Adipose tissue (tissue), 3 donors: ENCODE measurements around the gene PIAS1. TPM values are rescaled to one million over a fixed set of nuclear protein-coding genes. Genes with fewer than 3 reads are reported as not detected.
"Not testable (repeated sequence)": the region's sequence is repeated elsewhere in the genome, so short reads cannot be mapped to it uniquely, and the experiment has no call there.

ENCODE experiments used
- H3K27ac ChIP-seq: one replicate; pipeline ENCODE4 v1.5.1; 2013; ENCODE audit warnings: low read depth, low read length
- WGBS, 3 donors: extraction: QIAGEN DNeasy Blood & Tissue Kit; methylation state at CpG; one replicate each; pipeline ENCODE4 v1.1.7; 2013; 5-methylcytosine and 5-hydroxymethylcytosine counted together
- polyA plus RNA-seq, 3 donors: library from polyadenylated mRNA; stranded (reverse); fragments of 200-250 nt; gene quantifications; one replicate each; pipeline ENCODE4 v1.2.3, GENCODE V29; 2013
- donor health status: healthy with polysubstance abuse.
- donor health status: Bipolar disorder and iron deficiency.
- donor health status: healthy.

Gene PIAS1
- polyA plus RNA-seq, 3 donors = 4.6 to 10.8 (median 7.9) TPM

DNA sequence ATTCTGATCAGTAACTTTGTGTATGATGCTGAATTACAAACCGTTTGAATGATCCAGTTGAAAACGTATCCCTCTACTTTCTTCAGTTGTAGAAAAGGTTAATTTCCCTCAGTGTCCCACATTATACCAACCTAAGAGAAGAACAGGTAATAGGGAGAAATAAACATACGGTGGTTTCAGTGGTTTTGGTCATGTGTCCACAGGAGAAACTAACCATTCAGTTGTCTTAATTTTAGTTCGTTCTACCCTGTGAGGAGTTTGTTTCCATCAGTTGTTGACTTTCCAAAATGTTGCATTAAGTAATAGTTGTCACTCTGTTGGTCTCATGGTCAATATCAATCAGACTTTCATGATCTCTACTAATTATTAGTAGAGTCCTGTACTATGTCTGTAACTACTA lies 135.9 kb downstream of the PIAS1 start:
- no peak overlapping the region for H3K27ac ChIP-seq
- WGBS, 3 donors = 87 to 96% (median 91%) methylated on average over 4 of the region's 4 CpGs

DNA sequence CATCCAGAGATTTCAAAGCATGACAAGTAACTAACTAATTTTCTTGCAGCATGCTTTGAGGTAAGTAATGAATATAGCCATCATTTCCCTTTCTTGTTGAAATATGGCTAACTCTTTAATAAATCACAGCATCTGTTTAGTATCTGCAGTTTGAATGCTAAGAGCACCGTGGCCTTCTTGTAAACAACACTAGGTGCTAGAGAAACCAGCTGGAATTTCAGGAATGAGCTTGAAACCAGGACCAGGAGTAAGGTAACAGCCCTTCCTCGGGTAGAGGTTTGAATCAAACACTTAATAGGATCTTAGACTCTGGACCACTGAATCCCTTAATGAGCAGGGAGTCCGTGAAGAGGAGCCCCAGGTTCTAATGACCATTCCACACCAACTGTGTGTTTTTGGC lies 137.4 kb downstream of the PIAS1 start:
- no peak overlapping the region for H3K27ac ChIP-seq
- 66 to 77% (median 75%) methylated on average over 3 of the region's 3 CpGs for WGBS, 3 donors

DNA sequence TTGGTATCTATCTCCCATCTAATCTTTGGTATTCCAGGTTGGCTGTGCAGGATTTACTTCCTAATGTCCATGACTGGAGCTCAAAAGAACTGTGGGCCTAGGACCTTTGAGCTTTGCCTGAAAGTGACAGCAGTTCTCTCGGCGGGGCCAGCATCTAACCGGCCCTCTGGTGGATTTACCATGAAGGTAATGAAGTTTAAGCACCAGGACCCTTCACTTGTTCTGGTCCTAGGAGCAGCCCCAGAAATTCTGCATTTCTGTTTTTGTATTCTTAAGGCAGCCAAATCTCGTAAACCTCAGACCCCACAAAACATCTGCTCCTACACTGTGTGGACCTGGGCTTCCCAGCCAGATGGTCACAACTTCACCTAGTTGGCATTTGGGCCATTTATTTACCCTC lies 138.0 kb downstream of the PIAS1 start:
- WGBS, 3 donors = 83 to 90% (median 88%) methylated on average over 4 of the region's 4 CpGs
- no peak overlapping the region for H3K27ac ChIP-seq

DNA sequence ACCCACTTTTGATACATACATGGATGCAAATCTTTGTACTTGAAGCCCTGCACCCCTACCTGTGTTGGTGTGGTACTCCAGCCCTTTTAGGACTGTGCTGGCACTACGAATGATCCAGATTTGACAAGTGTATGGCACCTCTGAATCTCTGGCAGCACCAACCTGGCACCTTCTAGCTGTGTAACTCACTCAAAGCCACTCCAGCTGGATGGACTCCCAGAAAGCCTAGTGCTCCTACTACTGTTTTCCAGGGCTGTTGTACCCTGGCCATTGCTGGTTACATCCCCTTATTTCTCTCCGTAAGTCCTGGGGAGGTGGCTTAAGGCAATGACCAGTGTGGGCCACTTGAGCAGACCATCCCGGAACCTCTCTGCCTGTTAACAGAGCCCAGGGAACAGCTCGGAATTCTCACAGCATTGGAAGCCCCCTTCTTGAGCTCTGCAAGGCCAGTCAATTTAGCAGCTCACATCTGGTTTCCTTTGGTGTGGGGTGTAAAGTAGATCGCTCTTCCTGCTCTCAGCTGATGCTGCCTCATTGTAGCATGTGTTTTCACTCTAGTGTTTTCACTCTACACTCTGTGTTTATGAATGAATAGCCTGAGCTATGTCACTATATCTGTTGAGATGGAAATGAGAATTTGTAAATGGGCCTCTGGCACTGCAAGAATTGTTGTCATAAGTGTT lies 138.8 kb downstream of the PIAS1 start:
- WGBS, 3 donors = 92 to 93% (median 92%) methylated on average over 5 of the region's 5 CpGs
- no peak overlapping the region for H3K27ac ChIP-seq

DNA sequence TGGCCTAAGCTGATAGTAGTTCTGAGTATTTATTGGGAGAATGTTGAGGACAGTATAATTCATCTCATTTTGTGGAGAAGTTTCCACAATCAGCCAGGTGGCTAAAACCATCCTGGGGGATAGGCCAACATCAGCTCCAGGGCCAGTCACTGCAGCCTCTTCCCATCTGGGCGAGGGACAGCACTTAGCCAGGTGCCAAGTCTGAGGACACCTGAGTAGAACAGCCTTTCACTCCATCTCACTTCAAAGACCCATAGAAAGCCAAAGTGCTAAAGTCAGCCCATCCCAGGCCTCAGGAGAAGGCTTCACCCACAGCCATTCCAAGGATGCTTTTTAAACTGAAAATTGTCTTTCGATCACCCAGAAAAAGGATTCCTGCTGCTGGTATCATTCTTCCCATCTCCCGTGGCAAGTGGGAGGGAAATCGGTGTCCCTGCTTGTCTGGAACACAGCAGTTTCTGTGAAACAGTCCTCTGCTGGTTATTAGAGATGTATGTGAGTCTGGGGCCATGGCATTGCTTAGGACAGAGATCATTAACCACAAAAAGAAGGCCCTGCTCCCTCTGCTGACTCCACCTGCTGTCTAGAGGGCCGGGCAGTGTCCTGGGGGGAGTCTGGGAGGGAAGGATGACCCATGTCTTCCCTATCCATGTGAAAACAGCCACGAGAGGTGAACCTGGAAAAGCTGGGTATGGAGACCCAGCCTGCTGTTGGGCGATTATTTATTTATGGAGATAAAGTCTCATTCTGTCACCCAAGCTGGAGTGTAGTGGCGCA lies 141.4 kb downstream of the PIAS1 start:
- no peak overlapping the region for H3K27ac ChIP-seq

DNA sequence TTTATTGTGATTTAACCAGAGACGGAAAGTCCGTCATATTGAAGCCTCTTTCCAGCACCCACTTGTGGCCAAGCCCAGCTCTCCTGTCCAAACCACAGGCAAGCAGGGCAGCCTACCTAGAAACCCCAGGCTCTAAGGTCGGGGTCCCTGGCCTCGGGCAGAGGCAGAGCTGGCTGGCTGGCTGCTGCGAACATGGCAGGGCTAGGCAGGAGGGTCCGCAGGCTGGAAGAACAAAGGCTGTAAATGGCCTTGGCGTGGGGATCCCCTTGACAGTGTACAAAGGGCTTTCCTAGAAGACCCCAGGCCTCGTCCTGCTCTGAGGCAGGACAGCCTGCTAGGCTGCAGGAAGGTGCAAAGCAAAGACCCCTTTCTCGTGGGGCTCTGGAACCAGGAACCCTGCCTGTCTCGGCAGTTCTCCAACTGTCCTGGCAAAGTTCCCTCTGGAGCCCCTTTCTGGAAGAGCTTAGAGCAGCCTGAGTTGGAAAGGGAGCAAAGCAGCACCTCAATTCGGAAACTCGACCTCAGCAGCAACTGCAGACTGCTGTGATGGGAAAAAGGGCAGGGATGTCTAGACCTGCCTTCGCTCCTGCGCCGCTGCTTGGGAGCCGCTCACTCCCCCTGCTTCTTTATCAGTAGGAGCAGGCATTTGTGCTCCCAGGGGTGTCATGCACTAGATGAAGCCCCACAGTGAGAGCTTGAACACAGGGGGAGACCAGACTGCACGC lies 142.5 kb downstream of the PIAS1 start:
- 85 to 90% (median 87%) methylated on average over 17 of the region's 17 CpGs for WGBS, 3 donors
- no peak overlapping the region for H3K27ac ChIP-seq

More for the DNA sequence above, 141.4 kb downstream of the PIAS1 start:
- 90 to 93% (median 93%) methylated on average over 8 of the region's 8 CpGs for WGBS, 3 donors

DNA sequence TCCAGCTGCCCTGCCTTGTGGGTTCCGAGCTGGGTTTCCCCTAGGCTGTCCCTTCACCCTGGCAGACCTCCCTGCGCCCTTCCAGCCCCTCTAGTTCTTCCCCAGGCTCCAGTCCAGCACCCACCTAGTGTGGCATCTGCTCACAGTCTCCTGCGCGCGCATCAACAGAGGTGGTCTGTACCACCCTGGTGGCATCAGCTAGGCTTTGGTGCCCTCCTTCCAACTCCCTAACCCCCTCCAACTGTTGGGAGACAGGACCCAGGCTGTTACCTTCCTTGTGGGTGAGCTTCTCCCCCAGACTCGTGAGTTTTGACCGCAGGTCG lies 143.0 kb downstream of the PIAS1 start:
- no peak overlapping the region for H3K27ac ChIP-seq
- WGBS, 3 donors = 92 to 98% (median 95%) methylated on average over 8 of the region's 8 CpGs

DNA sequence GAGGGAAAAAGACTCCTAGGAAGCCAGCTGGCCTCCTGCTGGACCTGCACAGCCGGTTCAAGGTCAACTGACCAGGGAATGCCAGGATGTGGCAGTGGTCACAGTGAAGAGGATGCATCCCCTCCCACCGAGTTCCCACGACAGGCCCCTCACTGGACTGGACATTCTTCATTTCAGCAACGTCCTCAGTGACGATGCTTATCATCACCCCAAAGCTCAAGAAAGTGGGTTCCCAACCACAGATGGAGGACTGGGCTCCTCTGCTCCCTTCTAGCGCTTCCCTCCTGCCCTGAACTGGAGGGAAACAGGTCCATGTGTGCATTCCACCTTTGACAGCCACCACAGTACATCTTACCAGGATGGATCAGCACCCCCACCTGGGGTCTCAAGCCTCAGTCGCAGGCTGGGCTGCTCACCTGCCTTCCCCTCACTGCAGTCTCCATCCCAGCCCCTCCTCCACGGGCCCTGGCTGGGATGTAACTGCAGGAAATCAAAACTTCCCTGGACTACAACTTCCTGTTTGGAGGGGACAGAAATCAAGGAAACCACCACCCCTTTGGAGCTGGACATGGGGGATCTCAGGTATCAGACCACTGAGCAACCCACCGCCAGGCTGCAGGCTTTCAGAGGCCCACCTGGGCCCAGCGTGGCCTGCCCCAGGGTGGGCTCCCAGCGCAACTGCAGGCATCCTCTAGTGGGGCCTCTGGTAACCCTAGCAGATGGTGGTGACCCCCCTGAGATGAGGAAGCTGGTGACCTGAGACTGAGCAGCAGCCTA lies 143.7 kb downstream of the PIAS1 start:
- 85 to 92% (median 87%) methylated on average over 11 of the region's 11 CpGs for WGBS, 3 donors
- H3K27ac ChIP-seq = no peak overlapping the region

DNA sequence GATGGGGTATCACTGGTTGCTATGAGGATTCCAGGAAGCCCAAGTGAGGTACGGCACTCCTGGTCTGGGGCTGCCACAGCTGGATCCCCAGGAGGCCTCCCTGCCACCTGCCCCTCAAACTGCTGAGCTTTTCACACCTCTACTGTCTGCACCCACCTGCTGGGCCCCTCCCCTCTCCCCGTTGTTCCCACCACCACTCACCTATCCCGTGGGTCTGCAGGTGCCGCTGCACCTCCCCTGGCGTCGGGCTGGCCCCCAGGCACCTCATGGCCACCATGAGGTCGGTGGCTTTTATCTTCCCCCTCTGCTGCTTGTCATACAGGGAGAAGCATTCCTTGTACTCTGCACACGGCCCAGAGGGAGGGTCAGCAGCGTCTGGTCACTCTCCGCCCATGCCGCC lies 145.2 kb downstream of the PIAS1 start:
- WGBS, 3 donors = 44 to 62% (median 58%) methylated on average over 11 of the region's 11 CpGs

DNA sequence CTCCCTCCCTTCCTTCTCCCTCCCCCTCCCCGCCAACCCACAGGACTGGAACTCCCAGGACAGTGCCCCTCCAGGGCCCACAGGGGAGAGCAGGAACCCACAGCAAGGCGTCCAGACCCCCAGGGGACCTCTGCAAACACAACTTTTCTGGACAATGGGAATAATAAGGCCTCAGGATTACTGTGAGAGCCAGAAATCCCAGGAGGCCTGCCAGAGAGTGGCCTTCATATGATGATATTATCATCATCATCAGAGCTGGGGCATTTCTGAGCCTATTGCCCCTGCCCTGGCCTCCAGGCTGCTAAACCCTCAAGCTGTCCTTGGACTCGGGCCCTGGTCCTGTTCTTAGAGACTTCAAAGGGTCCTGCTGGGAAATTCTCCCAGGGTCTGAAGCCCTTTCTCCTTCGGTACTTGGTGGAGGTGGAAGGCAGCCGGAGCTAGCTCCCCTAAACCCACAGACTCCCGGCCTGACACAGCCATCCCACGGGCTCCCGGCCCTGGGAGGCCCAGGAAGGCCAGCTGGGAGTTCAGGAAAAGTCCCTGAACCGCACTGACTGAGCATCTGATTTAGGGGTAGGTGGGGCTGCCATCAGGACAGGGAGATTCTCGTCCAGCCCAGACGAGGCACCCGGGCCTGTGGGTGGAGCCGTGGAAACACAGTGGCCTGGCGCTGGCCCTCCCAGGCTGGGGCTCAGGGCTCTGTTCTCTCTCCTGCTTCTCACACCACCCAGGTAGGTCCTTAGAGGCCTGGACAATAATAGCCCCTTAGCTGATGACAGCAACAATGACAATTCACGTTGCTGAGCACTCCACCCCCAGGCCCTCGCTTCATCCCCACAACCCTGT lies 146.1 kb downstream of the PIAS1 start:
- WGBS, 3 donors = 60 to 68% (median 63%) methylated on average over 14 to 16 of the region's 16 CpGs
- H3K27ac ChIP-seq = no peak overlapping the region

More for the DNA sequence above, 145.2 kb downstream of the PIAS1 start:
- H3K27ac ChIP-seq = no peak overlapping the region

DNA sequence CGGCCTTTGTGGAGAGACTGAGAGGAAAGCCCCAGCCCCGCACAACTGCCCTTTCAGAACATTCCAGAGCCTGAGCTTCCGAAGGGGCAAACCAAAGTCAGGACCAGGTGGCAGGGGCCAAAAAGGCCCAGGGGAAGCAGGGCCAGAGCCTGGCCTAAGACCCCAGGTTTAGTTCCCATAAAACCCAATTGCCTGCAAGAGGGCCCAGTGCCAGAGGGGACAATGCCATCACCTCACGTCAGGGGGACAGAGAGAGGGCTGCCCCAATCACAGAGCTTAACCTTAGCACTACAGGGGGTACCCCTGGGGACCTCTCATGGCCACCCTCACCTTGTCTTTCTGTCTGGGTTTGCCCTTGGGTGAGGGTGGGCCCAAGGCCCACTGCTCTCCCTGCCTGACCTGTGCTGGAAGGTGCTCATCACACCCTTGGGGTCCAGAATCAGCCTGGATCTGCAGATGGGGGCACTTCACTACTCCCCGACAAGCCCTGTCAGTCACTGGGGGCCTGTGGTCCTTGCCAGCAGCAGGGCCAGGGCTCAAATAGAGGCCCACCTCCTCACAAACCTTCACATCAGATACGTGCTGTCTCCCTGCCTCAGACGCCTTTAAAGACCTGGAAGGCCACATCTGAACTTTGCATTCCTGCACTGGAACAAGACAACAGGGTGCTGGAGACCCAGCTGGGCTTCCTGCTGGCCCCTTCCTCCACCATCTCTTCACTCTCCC lies 147.2 kb downstream of the PIAS1 start:
- H3K27ac ChIP-seq = no peak overlapping the region
- WGBS, 3 donors = 92 to 95% (median 93%) methylated on average over 7 of the region's 7 CpGs

DNA sequence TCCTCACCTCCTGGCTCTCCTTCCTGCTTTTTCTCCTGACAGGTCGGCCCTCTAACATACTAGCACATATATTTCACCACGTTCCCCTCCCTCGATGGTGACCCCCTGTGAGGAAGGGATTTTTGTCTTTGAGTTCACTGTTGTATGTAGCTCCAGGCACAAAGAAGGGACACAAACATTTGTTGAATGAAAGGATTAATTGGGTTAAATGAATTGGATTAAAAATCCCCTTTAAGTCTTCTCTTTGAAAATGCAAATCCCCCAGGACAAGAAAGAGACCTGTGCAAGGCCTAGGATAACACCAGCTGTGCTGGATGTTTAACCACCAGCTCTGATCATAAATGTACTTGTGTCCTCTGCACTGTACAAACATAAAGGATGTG lies 147.8 kb downstream of the PIAS1 start:
- no peak overlapping the region for H3K27ac ChIP-seq
- 48 to 66% (median 51%) methylated on average over 3 of the region's 3 CpGs for WGBS, 3 donors

DNA sequence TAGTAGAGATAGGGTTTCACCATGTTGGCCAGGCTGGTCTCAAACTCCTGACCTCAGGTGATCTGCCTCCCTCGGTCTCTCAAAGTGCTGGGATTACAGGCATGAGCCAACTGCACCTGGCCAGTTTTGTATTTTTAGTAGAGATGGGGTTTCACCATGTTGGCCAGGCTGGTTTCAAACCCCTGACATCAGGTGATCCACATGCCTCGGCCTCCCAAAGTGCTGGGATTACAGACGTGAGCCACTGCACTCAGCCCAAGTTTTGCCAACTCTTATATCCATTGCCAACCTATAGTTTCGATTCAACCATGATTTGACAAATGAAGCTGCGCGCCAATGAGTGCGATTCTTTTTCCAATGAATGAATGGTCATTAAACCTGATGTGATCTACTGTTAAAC lies 148.9 kb downstream of the PIAS1 start:
- 95 to 97% (median 97%) methylated on average over 7 of the region's 7 CpGs for WGBS, 3 donors

DNA sequence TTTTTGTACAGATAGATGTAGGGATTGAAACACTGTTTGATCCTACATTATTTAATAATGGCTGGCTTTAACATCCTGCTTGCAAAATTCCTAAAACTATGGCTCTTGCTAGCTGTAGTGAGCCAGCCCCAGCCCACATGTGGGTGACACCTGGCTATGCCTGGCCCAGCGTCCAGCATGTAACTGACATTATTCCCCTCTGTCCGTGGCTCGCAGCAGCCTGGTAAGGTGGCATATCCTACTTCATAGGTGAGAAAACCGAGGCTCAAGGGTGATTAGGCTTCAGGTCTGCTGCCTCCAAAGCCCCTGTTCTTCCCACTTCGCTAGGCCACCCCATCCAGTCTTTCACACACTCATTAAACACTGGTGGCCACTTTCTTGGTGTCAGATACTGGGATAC lies 149.4 kb downstream of the PIAS1 start:
- WGBS, 3 donors = 91 to 98% (median 94%) methylated on average over 5 of the region's 5 CpGs
- no peak overlapping the region for H3K27ac ChIP-seq

More for the DNA sequence above, 148.9 kb downstream of the PIAS1 start:
- H3K27ac ChIP-seq = not testable (repeated sequence)

DNA sequence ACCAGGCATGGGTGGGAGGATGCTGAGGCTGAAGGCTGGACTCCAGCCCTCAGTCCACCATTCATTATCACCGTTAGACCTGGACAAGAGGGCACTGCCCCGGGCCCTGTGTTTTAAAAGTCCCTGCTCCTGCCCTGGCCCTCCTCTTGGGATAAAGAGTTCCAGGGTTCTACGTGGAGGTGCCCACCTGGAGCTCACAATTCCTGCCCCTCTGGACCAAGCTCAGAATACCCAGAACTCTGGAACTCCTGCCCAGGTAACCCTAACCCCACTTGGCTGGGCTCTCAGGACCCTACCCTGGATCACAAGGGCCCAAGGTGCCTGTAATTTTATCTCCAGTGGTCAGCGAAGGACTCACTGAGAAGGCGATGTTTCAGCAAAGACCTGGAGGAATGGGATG lies 149.8 kb downstream of the PIAS1 start:
- H3K27ac ChIP-seq = no peak overlapping the region
- WGBS, 3 donors = 93 to 96% (median 96%) methylated on average over 5 of the region's 5 CpGs

DNA sequence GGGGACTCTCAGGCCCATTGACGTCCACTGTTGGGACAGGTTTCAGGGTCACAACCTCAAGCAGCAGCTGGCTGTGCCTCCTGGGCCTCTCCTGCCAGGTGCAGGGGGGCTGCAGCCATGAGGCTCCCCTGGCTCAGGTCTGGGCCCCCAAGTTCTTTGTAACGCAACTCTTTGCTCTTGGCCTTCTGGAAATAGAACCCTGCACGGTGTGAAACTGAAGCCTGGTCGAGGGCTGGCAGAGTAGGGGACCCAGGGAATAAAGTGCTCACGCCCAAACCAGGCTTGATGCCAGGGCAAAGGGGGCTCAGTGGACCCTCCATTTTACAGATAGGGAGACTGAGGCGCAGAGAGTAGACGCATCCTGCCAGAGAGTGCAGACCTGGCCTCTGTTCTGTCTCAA lies 150.2 kb downstream of the PIAS1 start:
- 87 to 93% (median 87%) methylated on average over 7 of the region's 7 CpGs for WGBS, 3 donors

More for the DNA sequence above, 150.2 kb downstream of the PIAS1 start:
- no peak overlapping the region for H3K27ac ChIP-seq
